Loucy (cell line): ENCODE data around the gene SUSD2.
A peak's percentile ranks its signal among the peaks of the same experiment; 100 is the strongest.

Experiments used
- H2AFZ ChIP-seq: fragments of 200-600 bp; sonication (generic); 2 replicates; pipeline ENCODE4 v1.6.0; 2016; ENCODE audit warnings: antibody characterized with exemption, mild to moderate bottlenecking, low read length, moderate library complexity
- H3F3A ChIP-seq: fragments of 200-600 bp; 2 replicates; pipeline ENCODE4 v1.6.0; 2016; ENCODE audit warnings: antibody characterized with exemption, low read depth, mild to moderate bottlenecking
- H3K27me3 ChIP-seq: fragments of 200-600 bp; sonication (generic); 2 replicates; pipeline ENCODE4 v1.6.1; 2014; ENCODE audit warnings: low read length, mild to moderate bottlenecking; ENCODE audit not compliant: insufficient read depth, poor library complexity, severe bottlenecking
- H3K36me3 ChIP-seq: fragments of 200-600 bp; sonication (generic); 2 replicates; pipeline ENCODE4 v1.6.1; 2016; ENCODE audit warnings: low read length; ENCODE audit not compliant: insufficient read depth
- H3K4me1 ChIP-seq: fragments of 200-600 bp; sonication (generic); 2 replicates; pipeline ENCODE4 v1.5.1; 2014; ENCODE audit warnings: low read length, mild to moderate bottlenecking; ENCODE audit not compliant: insufficient read depth, poor library complexity, severe bottlenecking
- H3K4me2 ChIP-seq: fragments of 200-600 bp; sonication (generic); 2 replicates; pipeline ENCODE4 v1.6.0; 2014; ENCODE audit warnings: antibody characterized with exemption, low read length, low read depth, mild to moderate bottlenecking; ENCODE audit not compliant: poor library complexity, severe bottlenecking
- H3K4me3 ChIP-seq: fragments of 200-600 bp; sonication (generic); 2 replicates; pipeline ENCODE4 v1.5.1; 2014; ENCODE audit warnings: low read length, mild to moderate bottlenecking, mixed read lengths; ENCODE audit not compliant: poor library complexity, severe bottlenecking
- H3K79me2 ChIP-seq: fragments of 200-600 bp; sonication (generic); 2 replicates; pipeline ENCODE4 v1.6.1; 2014; ENCODE audit warnings: low read length; ENCODE audit not compliant: insufficient read depth
- H3K9ac ChIP-seq: fragments of 200-600 bp; sonication (generic); 2 replicates; pipeline ENCODE4 v1.6.0; 2014; ENCODE audit warnings: mild to moderate bottlenecking, low read depth, low read length, moderate library complexity; ENCODE audit not compliant: poor library complexity, severe bottlenecking
- H3K9me2 ChIP-seq: fragments of 200-600 bp; sonication (generic); replicated peaks from 2 replicates; pipeline ENCODE4 v1.6.1; 2016; ENCODE audit warnings: low read depth, low read length, mixed read lengths
- H3K9me3 ChIP-seq: fragments of 200-600 bp; sonication (generic); 2 replicates; pipeline ENCODE4 v1.6.1; 2014; ENCODE audit warnings: mild to moderate bottlenecking, antibody characterized with exemption, low read length, low read depth; ENCODE audit not compliant: insufficient read depth
- H4K20me1 ChIP-seq: fragments of 200-600 bp; sonication (generic); 2 replicates; pipeline ENCODE4 v1.6.0; 2014; ENCODE audit warnings: antibody characterized with exemption, low read length, mild to moderate bottlenecking; ENCODE audit not compliant: insufficient read depth, poor library complexity, severe bottlenecking
- EZH2phosphoT487 ChIP-seq: fragments of 200-600 bp; IDR thresholded peaks from 2 replicates; pipeline ENCODE4 v1.6.1; 2018; ENCODE audit warnings: antibody characterized with exemption, mild to moderate bottlenecking, moderate library complexity, borderline replicate concordance
- TF ChIP-seq, protein P1 (sequence below): fragments of 200-600 bp; sonication (generic); conservative IDR thresholded peaks from 2 replicates; pipeline ENCODE4 v1.5.1; 2014; ENCODE audit warnings: mild to moderate bottlenecking, antibody characterized with exemption, low read length

SUSD2 gene

DNA sequence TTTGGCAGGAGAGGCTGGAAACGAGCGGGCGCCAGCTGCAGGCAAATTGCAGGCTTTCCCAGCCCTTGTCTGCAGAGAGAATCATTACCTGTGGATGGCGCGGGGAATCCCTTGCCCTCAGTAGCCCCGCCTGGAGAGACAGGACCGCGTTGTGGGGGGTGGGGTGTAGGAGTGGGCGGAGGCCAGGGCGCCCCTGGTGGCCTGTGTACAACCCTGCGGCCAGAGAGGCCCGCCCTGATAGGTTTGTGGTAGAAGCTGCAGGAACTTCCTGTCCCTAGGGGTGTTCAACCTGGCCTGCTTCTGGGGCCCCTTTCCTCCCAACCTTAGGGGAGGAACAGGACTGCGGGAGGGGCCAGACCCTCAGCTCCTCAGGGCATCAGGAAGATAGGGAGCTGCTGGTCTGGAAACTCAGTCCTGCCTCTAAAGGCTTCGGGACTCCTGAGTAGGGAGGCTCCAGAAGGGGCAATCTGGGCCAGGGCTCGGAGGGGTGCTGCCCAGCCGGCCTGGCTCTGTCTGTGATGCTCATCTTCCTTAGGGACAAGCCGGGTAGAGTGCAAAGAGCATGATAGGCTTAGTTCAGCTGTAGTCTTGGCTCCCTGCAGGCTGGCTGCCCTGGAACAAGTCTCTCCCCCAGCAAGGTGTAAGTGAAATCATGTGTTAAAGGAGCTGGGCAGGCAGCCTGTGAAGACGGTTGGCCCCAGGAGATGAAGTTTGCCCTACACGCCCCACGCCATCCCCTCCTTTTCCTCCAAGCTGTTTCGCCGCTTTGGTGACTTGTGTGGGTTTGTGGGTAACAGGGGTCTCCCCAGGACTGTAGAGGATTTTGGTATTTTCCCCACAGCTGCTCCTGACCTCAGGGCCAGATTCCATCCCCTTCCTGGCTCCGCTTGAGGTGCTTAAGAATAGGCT is 24.1 kb upstream of the SUSD2 start:
- peaks cover 70% of the 10 kb centered on the region for H3K4me1 ChIP-seq
- H3F3A ChIP-seq: peaks cover 3% of the 10 kb centered on the region; the same call in 1 of the 2 replicates
- H2AFZ ChIP-seq: no peak overlapping the region
- H3K79me2 ChIP-seq: peaks cover 77% of the 10 kb centered on the region
- H3K9ac ChIP-seq: peak overlapping the region; percentile 81
- H4K20me1 ChIP-seq: peaks cover 46% of the 10 kb centered on the region
- peaks cover 20% of the 10 kb centered on the region; the same call in 1 of the 2 replicates for H3K36me3 ChIP-seq
- no peaks in the 10 kb centered on the region for H3K27me3 ChIP-seq
- no peak for TF ChIP-seq EZH2phosphoT487
- TF ChIP-seq, protein P1, sequence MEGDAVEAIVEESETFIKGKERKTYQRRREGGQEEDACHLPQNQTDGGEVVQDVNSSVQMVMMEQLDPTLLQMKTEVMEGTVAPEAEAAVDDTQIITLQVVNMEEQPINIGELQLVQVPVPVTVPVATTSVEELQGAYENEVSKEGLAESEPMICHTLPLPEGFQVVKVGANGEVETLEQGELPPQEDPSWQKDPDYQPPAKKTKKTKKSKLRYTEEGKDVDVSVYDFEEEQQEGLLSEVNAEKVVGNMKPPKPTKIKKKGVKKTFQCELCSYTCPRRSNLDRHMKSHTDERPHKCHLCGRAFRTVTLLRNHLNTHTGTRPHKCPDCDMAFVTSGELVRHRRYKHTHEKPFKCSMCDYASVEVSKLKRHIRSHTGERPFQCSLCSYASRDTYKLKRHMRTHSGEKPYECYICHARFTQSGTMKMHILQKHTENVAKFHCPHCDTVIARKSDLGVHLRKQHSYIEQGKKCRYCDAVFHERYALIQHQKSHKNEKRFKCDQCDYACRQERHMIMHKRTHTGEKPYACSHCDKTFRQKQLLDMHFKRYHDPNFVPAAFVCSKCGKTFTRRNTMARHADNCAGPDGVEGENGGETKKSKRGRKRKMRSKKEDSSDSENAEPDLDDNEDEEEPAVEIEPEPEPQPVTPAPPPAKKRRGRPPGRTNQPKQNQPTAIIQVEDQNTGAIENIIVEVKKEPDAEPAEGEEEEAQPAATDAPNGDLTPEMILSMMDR: peak; percentile 85
- peak overlapping the region; percentile 79 for H3K4me3 ChIP-seq
- no peaks in the 10 kb centered on the region for H3K9me2 ChIP-seq
- peak overlapping the region; percentile 86 for H3K4me2 ChIP-seq
- no peaks in the 10 kb centered on the region for H3K9me3 ChIP-seq

DNA sequence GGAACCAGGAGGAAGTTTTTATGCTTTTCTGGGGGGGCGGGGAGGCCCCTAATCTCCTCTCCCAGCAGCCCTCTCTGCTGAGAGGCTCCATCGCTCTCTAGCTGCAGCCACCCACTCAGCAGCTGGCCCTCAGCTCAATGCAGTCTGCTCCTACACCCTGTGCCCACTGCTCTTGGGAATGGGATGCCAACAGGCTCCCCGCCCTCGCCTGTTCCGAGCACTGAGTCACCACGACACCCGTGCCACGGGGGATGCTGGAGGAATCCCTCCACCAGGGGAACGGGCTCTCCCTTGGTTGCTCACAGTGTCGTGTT is 23.5 kb upstream of the SUSD2 start:
- Histone ChIP-seq H3K4me2 (peak overlapping the region; percentile 86), H3K27me3 (no peaks in the 10 kb centered on the region), H3K9me3 (no peaks in the 10 kb centered on the region), H2AFZ (no peak overlapping the region), H3F3A (peaks cover 3% of the 10 kb centered on the region; the same call in 1 of the 2 replicates), H3K9me2 (no peaks in the 10 kb centered on the region), H3K36me3 (peaks cover 26% of the 10 kb centered on the region; the same call in 1 of the 2 replicates), H3K79me2 (peaks cover 83% of the 10 kb centered on the region), H3K4me3 (peak overlapping the region; percentile 79), H3K9ac (peak overlapping the region; percentile 81), H4K20me1 (peaks cover 52% of the 10 kb centered on the region), H3K4me1 (peaks cover 69% of the 10 kb centered on the region)
- TF ChIP-seq EZH2phosphoT487: no peak
- TF ChIP-seq, protein P1: no peak

DNA sequence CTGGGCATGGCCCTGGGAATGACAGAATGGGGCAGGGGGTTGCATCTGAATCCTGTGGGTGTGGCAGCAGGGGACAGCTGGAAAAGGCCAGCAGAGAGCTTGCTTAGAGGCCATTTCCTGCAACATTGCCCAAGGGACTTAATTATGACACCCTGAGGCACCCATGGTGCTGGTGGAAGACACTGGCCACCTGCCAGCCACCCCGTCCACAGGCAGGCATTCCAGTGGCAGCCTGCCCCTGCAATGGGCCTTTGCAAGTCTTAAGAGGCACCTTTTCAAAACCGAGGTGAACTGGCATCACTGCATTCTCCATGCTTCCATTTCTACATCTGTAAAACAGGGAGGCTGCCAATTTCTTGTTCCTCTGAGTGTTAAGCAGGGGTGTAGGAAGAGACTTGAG is 21.6 kb upstream of the SUSD2 start:
- Histone ChIP-seq H3K9me3 (no peaks in the 10 kb centered on the region), H3K9ac (peak overlapping the region; percentile 81), H3F3A (peaks cover 3% of the 10 kb centered on the region; the same call in 1 of the 2 replicates), H3K9me2 (no peaks in the 10 kb centered on the region), H3K36me3 (peaks cover 38% of the 10 kb centered on the region; the same call in 1 of the 2 replicates), H4K20me1 (peaks cover 63% of the 10 kb centered on the region), H3K79me2 (peaks cover 80% of the 10 kb centered on the region), H3K4me2 (peak overlapping the region; percentile 86), H2AFZ (no peak overlapping the region), H3K4me3 (peak overlapping the region; percentile 25), H3K4me1 (peaks cover 50% of the 10 kb centered on the region), H3K27me3 (no peaks in the 10 kb centered on the region)
- TF ChIP-seq, protein P1: no peak
- TF ChIP-seq EZH2phosphoT487: no peak
